HG03571 (cell line): ENCODE measurements around the gene PDCD5.
"Not testable (repeated sequence)": the region's sequence is repeated elsewhere in the genome, so short reads cannot be mapped to it uniquely, and the experiment has no call there.

Experiments used
- ATAC-seq: cut with Tn5 transposase; IDR thresholded peaks from one replicate; pipeline ENCODE4 v1.9.1; 2021; ENCODE audit not compliant: unreplicated experiment

The PDCD5 gene, protein sequence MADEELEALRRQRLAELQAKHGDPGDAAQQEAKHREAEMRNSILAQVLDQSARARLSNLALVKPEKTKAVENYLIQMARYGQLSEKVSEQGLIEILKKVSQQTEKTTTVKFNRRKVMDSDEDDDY

DNA sequence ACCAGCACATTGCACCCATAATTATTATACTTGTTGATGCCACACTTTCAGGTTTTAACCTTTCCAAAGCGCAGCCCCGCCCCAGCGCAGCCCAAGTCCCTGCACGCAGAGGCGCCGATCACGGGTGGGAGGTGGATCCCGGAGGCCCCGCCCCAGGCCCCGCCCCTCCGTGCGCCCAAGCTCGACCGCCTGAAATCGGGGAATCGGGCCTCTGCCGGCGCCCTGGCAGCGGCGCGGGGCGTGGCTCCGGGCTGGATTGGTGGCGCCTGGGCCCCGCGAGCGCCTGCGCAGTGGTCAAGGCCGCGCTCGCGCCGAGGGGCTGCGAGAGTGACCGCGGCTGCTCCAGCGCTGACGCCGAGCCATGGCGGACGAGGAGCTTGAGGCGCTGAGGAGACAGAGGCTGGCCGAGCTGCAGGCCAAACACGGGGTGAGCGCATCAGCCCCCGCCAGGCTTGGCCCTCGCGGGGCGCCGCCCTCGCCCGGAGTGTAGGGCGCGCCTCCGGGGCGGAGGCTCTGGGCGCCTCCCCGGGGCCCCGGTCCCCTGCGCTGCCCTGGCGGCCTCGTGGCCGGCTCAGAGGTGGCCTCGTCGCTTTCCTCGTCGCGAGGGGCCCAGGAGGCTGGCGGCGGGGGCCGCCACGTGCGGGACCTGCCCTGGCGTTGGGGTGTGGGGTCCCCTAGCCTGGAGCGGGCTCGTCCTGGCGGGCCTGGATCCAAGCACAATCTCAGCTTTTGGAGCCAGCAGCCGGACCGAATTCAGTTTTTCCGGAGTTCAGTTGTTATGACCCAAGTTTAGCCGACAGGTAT, at the start of gene PDCD5:
TSS of gene PDCD5 (plus strand) at position 290 of the 804 bp plus-strand sequence. CDS start at position 362, 72 bp downstream.
- peak; percentile 85 for ATAC-seq

DNA sequence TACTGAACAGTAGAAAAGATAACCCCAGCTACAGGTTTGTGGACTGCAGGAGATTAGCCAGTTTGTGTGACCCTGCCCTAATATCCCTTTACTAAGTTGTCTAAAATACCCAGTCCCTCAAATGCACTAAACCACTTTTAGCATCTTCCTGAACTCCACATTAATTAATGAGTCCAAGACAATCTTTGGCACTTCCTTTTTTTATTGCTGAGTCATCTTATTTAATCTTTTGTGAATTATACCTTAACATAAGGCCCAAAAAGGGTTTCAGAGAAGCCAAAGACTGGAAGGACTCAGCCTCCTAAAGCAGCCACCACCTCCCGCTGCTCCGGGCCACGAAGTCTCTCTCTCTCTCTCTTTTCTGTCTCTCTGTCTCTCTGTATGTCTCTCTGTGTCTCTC, 48.8 kb upstream of the PDCD5 start:
- no peak for ATAC-seq

- no peak for ATAC-seq
These were observed 43.4 kb upstream of the PDCD5 start for GRCh38 chr19:32537580-32537979.

- ATAC-seq, result no peak
These were observed 41.6 kb upstream of the PDCD5 start for GRCh38 chr19:32539240-32539916.

DNA sequence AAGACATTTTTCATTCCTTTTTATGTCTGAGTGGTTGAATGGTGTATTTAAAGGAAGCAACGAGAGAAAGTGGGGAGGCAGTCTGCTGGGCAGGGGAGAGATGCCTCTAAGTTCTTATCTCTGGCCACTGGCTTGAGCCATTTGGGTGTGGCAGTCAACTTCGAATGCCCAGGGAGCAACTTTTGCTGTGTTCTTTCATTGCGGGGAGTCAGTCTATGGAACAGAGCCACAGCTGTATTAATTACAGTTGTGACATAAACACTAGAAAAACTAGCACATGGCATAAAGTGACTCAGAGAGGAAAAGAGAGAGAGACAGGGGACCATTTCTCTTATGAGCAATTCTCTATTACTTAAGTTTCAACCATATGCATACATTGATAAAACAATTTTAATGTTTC, 40.4 kb upstream of the PDCD5 start:
- ATAC-seq, result no peak

- ATAC-seq, result not testable (repeated sequence)
These were observed 39.6 kb upstream of the PDCD5 start for GRCh38 chr19:32541376-32541775.

GRCh38 chr19:32542477-32543108, 38.4 kb upstream of the PDCD5 start:
- ATAC-seq, result no peak

GRCh38 chr19:32543115-32543900, 37.7 kb upstream of the PDCD5 start:
- ATAC-seq, result no peak

- no peak for ATAC-seq
These were observed 36.1 kb upstream of the PDCD5 start for GRCh38 chr19:32544917-32545316.

DNA sequence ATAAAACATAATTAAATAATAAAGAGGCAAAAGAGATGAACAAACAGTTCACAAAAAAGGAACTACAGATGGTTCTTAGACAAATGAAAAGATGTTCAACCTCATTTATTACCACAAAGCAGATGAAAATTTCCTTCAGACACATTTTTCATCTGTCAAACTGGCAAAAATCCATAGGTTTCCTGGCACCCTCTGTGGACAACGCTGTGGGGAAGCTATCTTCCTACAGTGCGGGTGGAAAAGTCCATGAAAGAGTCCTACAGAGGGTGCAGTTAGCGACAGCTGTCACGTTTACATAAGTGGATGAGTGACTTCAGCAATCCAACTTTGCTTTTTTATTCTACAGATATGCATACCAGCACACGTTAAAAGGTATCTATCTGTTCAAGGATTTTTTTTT, 30.3 kb upstream of the PDCD5 start:
- no peak for ATAC-seq

GRCh38 chr19:32555786-32556185, 25.2 kb upstream of the PDCD5 start:
- ATAC-seq, result no peak

GRCh38 chr19:32558607-32559228, 22.3 kb upstream of the PDCD5 start:
- no peak for ATAC-seq

- ATAC-seq, result no peak
These were observed 17.2 kb upstream of the PDCD5 start for GRCh38 chr19:32563761-32564160.

GRCh38 chr19:32566246-32566830, 14.7 kb upstream of the PDCD5 start:
- no peak for ATAC-seq

DNA sequence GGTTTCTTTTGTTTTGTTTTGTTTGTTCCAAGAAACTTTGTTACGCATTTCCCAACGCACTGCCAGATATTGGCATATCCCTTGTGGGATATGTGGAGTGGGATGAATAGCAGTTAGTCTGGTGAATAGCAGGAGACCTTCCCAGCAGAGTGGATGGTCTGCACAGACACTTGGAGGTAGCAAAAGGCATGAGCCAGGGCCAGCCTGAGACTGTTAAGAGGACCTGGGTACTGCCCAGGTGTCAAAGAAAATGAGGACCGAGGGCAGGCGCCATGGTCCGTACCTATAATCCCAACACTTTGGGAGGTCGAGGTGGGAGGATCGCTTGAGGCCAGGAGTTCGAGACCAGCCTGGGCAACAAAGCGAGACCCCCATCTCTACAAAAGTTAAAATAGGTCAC, 13.5 kb upstream of the PDCD5 start:
- no peak for ATAC-seq

DNA sequence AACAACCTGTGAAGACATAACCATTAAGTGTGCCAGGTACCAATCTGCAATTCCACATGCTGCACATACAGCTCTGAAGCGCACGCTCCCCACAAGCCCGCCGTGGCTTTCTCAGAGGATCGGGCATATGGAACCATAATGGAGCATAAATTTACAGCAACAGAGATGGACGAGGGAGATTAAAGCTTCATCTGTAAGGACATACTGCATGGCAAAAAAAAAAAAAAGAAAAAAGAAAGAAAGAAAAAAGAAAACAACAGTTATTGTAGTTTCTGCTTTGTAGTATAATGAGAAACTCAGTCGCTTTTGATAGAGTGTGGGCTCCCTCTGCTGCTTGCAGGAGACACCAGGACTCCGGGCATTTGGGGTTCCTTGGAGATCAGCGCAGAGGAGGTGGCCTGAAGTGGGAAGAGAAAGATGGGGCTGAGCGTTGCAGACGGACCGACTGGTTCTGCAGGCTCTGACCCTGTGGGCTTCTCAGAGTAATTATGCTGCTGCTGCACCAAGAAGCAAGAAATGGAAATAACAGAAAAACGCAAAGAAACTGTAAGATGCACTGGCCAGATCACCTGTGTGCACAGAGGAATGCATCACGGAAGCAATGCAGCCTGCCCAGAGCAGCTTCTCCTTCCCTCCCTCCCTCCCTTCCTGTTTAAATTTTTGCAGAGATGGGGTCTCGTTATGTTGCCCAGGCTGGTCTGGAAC, 10.8 kb upstream of the PDCD5 start:
- no peak for ATAC-seq

DNA sequence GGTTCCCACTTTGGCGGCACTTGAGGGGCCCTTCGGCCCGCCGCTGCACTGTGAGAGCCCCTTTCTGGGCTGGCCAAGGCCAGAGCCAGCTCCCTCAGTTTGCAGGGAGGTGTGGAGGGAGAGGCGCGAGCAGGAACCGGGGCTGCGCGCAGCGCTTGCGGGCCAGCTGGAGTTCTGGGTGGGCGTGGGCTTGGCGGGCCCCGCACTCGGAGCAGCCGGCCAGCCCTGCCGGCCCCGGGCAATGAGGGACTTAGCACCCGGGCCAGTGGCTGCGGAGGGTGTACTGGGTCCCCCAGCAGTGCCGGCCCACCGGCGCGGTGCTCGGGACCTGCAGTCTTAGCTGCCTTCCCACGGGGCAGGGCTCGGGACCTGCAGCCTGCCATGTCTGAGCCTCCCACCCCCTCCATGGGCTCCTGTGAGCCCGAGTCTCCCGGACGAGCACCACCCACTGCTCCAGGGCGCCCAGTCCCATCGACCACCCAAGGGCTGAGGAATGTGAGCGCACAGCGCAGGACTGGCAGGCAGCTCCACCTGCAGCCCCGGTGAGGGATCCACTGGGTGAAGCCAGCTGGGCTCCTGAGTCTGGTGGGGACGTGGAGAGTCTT, 9.4 kb upstream of the PDCD5 start:
- not testable (repeated sequence) for ATAC-seq

DNA sequence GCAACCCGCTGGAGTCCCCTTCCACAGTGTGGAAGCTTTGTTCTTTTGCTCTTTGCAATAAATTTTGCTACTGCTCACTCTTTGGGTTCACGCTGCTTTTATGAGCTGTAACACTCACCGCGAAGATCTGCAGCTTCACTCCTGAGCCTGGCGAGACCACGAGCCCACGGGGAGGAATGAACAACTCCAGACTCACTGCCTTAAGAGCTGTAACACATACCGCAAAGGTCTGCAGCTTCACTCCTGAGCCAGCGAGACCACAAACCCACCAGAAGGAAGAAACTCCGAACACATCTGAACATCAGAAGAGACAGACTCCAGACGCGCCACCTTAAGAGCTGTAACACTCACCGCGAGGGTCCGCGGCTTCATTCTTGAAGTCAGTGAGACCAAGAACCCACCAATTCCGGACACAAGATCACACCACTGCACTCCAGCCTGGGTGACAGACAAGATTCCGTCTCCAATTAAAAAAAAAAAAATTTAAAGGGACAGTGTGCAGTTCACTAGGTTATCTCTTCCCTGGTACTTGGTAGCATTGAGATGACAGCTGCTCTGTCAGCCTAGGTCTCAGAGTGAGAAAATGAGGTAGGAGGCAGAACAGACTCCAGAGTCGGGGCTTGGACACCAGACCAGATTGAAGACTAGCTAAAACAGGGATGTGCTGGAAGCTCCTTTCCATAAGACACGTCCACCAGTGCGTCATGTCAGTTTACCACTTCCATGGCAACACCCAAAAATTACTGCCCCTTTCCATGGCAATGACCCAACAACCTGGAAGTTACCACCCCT, 8.1 kb upstream of the PDCD5 start:
- not testable (repeated sequence) for ATAC-seq
